ENCODE results near the gene MARCHF9.
A peak's percentile ranks its signal among the peaks of the same experiment; 100 is the strongest.

- TF ChIP-seq CTCF (IDR thresholded peaks at IDR 0.05) (peak; percentile 99), ZFX (IDR thresholded peaks at IDR 0.05; ENCODE audit: borderline replicate concordance) (no peak)
These were observed 27.9 kb downstream of the MARCHF9 start, which contains the start of gene TSFM for GRCh38 chr12:57782608-57783465.
